COLO668 (cell line): ENCODE measurements around the gene PADI4.

ENCODE experiments used
- DNase-seq: peaks from one replicate; lab custom pipeline; 2025; ENCODE audit not compliant: unreplicated experiment; lab: John Stamatoyannopoulos, UW

The PADI4 gene

DNA sequence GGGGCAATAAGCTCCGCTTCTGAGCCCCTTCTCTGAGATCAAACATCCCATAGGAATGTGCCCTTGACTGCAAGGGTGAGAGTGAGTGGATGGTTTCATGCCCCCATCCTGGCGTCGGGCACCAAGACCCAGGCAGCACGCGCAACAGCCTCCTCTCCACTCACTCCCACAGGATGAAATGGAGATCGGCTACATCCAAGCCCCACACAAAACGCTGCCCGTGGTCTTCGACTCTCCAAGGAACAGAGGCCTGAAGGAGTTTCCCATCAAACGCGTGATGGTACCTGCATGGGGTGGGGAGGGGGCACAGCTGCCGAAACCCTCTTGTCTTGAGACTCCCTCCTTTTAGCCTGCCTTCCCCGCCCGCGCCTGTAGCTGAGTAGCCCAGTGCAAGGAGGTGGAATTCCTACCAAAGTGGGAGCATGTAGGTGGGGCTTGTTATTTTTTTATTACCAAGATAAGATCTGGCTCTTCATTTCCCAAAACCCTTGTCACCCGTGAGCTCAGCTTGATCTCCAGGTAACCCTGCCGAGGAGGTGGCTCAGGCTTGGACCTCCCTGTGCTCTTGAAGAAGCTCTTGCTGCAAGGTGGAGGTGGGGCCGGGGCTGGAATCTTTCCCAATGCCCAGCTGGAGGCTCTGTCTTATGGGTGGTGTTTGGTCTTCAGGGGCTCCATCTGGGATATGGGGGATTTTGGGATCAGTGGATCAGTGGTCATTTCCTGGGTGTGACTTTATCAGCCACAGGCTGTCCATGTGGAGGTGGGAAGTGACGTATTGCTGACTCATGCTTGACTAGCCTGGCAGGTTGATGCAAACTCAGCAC, 40.0 kb downstream of the PADI4 start:
- DNase-seq: no peak

- DNase-seq: no peak
These were observed 40.7 kb downstream of the PADI4 start for GRCh38 chr1:17348593-17349234.

DNA sequence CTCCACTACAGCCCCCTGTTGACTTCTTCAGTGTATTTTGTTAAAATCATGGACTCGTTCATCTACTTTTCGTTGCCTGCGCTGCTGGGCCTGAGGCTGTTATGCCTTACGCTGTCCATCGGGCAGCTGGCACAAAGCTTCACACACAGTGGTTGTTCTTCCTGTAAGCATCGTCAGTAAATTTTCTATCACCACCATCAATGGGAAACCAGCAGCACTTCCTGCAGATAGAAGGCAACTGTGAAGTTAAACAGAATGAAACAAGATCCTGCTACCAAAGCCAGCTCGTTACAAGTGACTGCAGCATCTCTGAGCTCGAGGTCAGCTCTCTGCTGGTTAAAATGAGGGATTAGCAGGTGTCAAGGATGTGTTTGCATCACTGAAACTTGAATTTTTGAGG, 42.1 kb downstream of the PADI4 start:
- no peak for DNase-seq

- no peak for DNase-seq
These were observed 43.0 kb downstream of the PADI4 start for GRCh38 chr1:17350928-17351446.

DNA sequence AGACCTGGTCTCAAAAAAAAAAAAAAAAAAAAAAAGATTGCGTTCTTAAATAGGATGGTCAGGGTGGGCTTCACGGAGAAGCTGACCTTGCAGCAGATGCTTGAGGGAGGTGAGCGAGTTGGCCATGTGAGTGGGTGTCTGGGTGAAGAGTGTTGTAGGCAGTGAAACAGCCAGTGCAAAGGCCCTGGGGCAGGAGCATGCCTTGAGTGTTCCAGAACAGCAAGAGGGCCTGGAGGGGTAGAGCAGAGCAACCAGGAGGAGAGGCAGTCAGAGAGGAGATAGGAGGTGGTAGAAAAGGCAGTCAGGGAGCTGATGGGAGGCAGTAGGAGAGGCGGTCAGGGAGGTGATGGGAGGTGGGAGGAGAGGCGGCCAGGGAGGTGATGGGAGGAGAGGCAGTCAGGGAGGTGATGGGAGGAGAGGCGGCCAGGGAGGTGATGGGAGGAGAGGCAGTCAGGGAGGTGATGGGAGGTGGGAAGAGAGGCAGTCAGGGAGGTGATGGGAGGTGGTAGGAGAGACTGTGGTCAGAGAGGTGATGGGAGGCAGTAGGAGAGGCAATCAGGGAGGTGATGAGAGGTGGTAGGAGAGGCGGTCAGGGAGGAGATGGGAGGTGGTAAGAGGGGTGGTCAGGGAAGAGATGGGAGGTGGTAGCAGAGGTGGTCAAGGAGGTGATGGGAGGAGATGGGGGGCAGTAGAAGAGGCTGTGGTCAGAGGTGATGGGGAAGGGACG, 43.8 kb downstream of the PADI4 start:
- no peak for DNase-seq

DNA sequence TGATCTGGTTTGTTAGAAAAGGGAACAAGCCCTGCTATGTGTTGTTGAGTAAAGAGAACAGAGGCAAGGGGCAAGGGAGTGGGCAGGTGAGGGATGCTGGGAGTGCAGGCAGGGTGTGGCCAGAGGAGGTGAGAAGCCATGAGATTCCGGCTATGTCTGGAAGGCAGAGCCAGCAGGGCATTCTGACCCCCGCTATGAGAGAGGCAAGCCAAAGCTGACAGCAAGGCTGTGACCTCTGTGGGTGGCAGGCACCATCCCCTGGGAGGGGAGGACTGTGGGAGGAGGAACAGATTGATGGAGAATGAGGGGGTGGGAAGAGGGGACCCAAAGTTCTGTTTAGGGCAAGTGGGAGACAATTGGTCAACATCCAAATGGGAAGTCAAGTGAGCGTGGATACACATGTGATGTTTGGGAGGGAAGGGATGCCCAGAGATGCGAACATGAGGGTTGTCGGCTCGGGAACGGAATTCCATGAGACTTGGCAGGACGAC, 44.5 kb downstream of the PADI4 start:
- DNase-seq: no peak

DNA sequence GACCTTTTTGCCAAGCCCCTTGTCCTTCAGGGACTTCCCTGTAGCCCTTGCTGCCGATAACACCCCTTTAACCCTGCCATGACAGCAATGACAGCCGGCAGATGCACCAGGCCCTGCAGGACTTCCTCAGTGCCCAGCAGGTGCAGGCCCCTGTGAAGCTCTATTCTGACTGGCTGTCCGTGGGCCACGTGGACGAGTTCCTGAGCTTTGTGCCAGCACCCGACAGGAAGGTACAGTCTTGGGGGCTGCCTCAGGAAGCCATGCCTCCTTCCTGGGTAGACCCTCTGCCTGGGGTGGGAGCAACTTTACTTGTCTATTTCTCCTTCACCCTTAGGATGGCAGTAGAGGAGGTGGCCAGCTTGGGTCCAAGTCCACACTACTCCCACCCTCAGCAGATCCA, 47.9 kb downstream of the PADI4 start:
- DNase-seq: no peak

DNA sequence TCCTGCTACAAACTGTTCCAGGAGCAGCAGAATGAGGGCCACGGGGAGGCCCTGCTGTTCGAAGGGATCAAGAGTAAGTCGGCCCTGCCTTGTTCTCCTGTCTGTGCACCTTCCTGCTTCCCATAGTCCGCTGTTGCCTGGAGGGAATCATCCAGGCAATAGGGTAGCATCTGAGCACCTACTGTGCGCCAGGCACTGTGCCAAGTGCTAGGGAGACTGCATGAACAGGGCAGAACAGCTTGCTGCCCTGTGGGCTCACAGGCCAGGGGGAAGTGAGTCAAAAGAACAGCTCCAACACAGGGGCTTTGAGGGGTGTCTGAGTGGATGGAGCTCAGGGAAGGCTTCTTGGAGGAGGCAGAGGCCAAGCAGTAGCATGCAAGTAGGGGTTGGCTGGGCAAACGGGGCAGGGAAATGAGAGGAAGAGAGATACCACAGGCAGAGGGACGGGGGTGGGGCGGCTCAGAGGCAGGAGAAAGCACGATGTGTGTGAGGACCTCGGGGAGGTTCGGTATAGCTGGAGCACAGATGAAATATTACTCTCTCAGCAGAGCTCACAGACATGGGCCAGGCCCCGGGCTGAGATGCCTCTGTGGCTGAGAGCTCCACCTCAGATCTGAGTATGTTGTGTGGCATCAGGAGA, 48.5 kb downstream of the PADI4 start:
- no peak for DNase-seq

DNA sequence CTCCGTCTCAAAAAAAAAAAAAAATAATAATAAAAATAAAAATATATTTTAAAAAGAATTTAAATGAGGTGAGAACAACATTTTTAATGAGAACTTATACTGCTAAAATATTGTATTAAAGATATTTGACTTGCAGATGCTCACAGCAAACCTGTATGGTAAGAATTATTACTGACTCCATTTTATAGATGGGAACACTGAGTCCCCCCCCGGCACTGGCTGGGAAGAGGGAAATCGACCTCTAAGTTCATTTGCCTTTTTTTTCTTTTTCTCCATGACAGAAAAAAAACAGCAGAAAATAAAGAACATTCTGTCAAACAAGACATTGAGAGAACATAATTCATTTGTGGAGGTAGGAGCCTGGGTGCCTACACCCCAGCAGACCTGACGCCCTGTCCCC, 50.6 kb downstream of the PADI4 start:
- DNase-seq: no peak

DNA sequence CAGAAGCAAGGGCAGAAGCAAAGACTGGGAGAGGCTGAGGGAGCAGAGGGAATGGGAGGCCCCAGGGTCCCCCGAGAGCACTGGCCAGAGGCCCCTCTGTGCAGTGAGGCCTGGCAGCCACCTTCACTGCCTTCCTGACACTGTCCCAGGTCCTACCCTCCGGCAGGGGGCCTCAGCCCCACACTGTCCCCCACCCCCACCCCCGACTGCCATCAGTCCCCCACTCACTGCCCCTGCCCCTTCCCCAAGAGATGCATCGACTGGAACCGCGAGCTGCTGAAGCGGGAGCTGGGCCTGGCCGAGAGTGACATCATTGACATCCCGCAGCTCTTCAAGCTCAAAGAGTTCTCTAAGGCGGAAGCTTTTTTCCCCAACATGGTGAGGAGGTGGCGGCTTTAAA, 51.0 kb downstream of the PADI4 start:
- DNase-seq: no peak

DNA sequence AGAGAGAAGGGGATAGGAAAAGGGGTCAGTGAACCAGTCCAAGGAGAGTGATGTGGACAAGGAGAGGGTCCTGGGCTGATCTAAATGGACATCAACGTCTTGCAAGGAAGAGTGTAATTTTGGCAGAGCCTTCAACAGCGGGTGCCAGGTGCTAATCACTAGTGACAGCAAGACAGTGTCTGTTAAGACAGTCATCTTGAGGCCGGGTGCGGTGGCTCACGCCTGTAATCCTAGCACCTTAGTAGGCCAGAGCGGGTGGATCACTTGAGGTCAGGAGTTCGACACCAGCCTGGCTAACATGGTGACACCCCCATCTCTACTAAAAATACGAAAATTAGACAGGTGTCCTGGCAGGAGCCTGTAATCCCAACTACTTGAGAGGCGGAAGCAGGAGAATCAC, 51.8 kb downstream of the PADI4 start:
- DNase-seq: no peak

GRCh38 chr1:17360272-17360956, 52.4 kb downstream of the PADI4 start:
- DNase-seq: no peak

DNA sequence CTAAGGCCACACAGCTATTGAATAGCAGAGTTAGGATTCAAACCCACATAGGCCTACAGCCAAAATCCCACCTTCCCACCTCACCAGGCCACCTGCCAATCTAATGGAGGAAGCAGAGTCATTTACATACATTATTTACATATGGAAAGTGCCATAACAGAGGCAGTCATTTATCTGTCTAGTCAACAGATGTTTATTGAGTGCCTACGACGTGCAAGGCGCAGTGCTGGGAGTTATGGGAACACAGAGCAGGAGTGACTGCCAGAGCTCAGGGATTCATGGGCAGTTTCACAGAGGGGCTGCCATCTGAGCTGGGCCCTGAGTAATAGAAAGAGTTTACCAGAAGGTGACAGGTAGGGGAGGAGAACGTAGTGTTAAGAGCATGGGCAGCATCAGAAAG, 53.7 kb downstream of the PADI4 start:
- no peak for DNase-seq

DNA sequence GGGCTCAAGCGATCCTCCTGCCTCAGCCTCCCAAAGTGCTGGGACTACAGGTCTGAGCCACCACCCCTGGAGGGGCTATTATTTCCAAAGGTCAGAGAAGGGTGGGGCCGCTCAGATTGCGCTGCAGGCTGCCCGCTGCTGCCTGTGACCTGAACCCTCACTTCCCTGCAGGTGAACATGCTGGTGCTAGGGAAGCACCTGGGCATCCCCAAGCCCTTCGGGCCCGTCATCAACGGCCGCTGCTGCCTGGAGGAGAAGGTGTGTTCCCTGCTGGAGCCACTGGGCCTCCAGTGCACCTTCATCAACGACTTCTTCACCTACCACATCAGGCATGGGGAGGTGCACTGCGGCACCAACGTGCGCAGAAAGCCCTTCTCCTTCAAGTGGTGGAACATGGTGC, 55.4 kb downstream of the PADI4 start:
- no peak for DNase-seq

GRCh38 chr1:17363771-17364170, 55.8 kb downstream of the PADI4 start:
- no peak for DNase-seq

DNA sequence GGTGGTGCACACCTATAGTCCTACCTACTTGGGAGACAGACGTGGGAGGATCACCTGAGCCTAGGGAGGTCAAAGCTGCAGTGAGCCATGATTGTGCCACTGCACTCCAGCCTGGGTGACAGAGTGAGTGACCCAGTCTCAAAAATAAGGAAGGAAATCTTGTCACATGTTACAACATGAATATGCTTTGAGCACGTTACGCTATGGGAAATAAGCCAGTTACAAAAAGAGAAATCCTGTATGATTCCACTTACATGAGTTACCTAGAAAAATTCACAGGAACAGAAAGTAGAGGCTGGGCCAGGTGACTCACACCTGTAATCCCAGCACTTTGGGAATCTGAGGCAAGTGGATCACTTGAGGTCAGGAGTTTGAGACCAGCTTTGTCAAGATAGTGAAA, 57.3 kb downstream of the PADI4 start:
- DNase-seq: no peak

- DNase-seq: no peak
These were observed 61.5 kb downstream of the PADI4 start for GRCh38 chr1:17369466-17369865.

- no peak for DNase-seq
These were observed 62.6 kb downstream of the PADI4 start for GRCh38 chr1:17370618-17371017.

GRCh38 chr1:17371896-17372295, 63.9 kb downstream of the PADI4 start, which contains the start of gene PADI6:
Gene PADI6 (plus strand): TSS chr1:17372196. CDS start chr1:17372246, 50 bp downstream.
- no peak for DNase-seq

DNA sequence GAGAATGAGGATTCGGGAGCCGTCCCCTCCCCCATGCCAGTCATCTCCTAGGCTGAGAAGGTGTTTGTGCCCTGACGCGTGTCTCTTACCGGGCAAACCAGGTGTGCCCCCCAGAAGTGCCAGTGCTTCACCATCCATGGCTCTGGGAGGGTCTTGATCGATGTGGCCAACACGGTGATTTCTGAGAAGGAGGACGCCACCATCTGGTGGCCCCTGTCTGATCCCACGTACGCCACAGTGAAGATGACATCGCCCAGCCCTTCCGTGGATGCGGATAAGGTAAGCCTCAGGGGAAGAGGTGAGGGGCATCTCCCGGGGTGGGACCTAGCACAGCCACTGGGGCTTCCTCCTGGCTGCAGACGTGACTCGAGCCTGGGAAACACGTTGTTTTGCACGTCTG, 65.0 kb downstream of the PADI4 start:
- no peak for DNase-seq

GRCh38 chr1:17375651-17376050, 67.7 kb downstream of the PADI4 start:
- DNase-seq: no peak
